ENCODE results near the gene ERV3-1. TPM values are rescaled to one million over a fixed set of nuclear protein-coding genes. Genes with fewer than 3 reads are reported as not detected.

The ERV3-1 gene
- total RNA-seq, 6 experiments from 2014 or later = 2.4 to 3.5 (median 3.0) TPM

- H3K36me3 Mint-ChIP-seq (ENCODE audit: low read depth) = peaks cover 76% of the 10 kb centered on the region
- no peak for TF ChIP-seq CTCF (IDR thresholded peaks at IDR 0.05)
- no peak for DNase-seq
- H3K27me3 Mint-ChIP-seq (ENCODE audit: insufficient read depth) = no peaks in the 10 kb centered on the region; the same call in 1 of the 2 replicates
- no peak within 1 kb of the TSS for H3K4me3 Mint-ChIP-seq
- H3K4me1 Mint-ChIP-seq (ENCODE audit: low read depth) = no peaks in the 10 kb centered on the region; the same call in 1 of the 2 replicates
- H3K9me3 Mint-ChIP-seq = peaks cover 87% of the 10 kb centered on the region
- H3K27ac Mint-ChIP-seq = no peak within 1 kb of the TSS
Measured at GRCh38 chr7:64990936-64991335, 15.6 kb downstream of the ERV3-1 start, which contains the start of gene ZNF117. Gene ZNF117, minus strand, starts transcription at chr7:64991036.

GRCh38 chr7:64990216-64990615 is 16.3 kb downstream of the ERV3-1 start:
- H3K4me3 Mint-ChIP-seq = no peak overlapping the region
- DNase-seq = no peak
- H3K9me3 Mint-ChIP-seq = peaks cover 86% of the 10 kb centered on the region
- no peak for TF ChIP-seq CTCF (IDR thresholded peaks at IDR 0.05)
- H3K36me3 Mint-ChIP-seq (ENCODE audit: low read depth) = peaks cover 77% of the 10 kb centered on the region
- no peaks in the 10 kb centered on the region; the same call in 1 of the 2 replicates for H3K27me3 Mint-ChIP-seq (ENCODE audit: insufficient read depth)
- no peaks in the 10 kb centered on the region; the same call in 1 of the 2 replicates for H3K4me1 Mint-ChIP-seq (ENCODE audit: low read depth)
- H3K27ac Mint-ChIP-seq = no peak overlapping the region

- H3K27me3 Mint-ChIP-seq (ENCODE audit: insufficient read depth) = no peaks in the 10 kb centered on the region
- H3K9me3 Mint-ChIP-seq = peaks cover 84% of the 10 kb centered on the region
- no peak for DNase-seq
- peaks cover 68% of the 10 kb centered on the region for H3K36me3 Mint-ChIP-seq (ENCODE audit: low read depth)
- TF ChIP-seq CTCF (IDR thresholded peaks at IDR 0.05) = no peak
- no peak overlapping the region for H3K4me3 Mint-ChIP-seq
- no peak overlapping the region for H3K27ac Mint-ChIP-seq
- H3K4me1 Mint-ChIP-seq (ENCODE audit: low read depth) = no peaks in the 10 kb centered on the region
Measured at GRCh38 chr7:64978497-64979203, 27.8 kb downstream of the ERV3-1 start.

GRCh38 chr7:64965594-64965993 is 40.9 kb downstream of the ERV3-1 start:
- no peak overlapping the region for H3K27ac Mint-ChIP-seq
- DNase-seq = no peak
- no peak for TF ChIP-seq CTCF (IDR thresholded peaks at IDR 0.05)
- no peaks in the 10 kb centered on the region for H3K36me3 Mint-ChIP-seq (ENCODE audit: low read depth)
- H3K9me3 Mint-ChIP-seq = peaks cover 17% of the 10 kb centered on the region
- H3K4me1 Mint-ChIP-seq (ENCODE audit: low read depth) = no peaks in the 10 kb centered on the region
- no peaks in the 10 kb centered on the region for H3K27me3 Mint-ChIP-seq (ENCODE audit: insufficient read depth)
- no peak overlapping the region for H3K4me3 Mint-ChIP-seq

GRCh38 chr7:64959072-64959747 is 47.3 kb downstream of the ERV3-1 start:
- no peaks in the 10 kb centered on the region for H3K36me3 Mint-ChIP-seq (ENCODE audit: low read depth)
- no peak for TF ChIP-seq CTCF (IDR thresholded peaks at IDR 0.05)
- peaks cover 12% of the 10 kb centered on the region for H3K9me3 Mint-ChIP-seq
- H3K4me3 Mint-ChIP-seq = no peak overlapping the region
- no peaks in the 10 kb centered on the region; the same call in 1 of the 2 replicates for H3K27me3 Mint-ChIP-seq (ENCODE audit: insufficient read depth)
- DNase-seq = no peak
- no peak overlapping the region for H3K27ac Mint-ChIP-seq
- no peaks in the 10 kb centered on the region for H3K4me1 Mint-ChIP-seq (ENCODE audit: low read depth)

Measured in HFFc6 (cell line).